NCI-H2227 (cell line): ENCODE measurements around the gene NUP210.
"Not testable (repeated sequence)": the region's sequence is repeated elsewhere in the genome, so short reads cannot be mapped to it uniquely, and the experiment has no call there.

Experiments
- DNase-seq: peaks from one replicate; lab custom pipeline; 2025; ENCODE audit not compliant: unreplicated experiment; lab: John Stamatoyannopoulos, UW

NUP210 gene

GRCh38 chr3:13430411-13430875 lies 10.3 kb upstream of the NUP210 start:
- DNase-seq: not testable (repeated sequence)

- no peak for DNase-seq
Observed at GRCh38 chr3:13429631-13430291, 9.6 kb upstream of the NUP210 start.

- DNase-seq: not testable (repeated sequence)
Observed at GRCh38 chr3:13428678-13429077, 8.6 kb upstream of the NUP210 start.

GRCh38 chr3:13427662-13428603 lies 7.8 kb upstream of the NUP210 start:
- DNase-seq: no peak

DNA sequence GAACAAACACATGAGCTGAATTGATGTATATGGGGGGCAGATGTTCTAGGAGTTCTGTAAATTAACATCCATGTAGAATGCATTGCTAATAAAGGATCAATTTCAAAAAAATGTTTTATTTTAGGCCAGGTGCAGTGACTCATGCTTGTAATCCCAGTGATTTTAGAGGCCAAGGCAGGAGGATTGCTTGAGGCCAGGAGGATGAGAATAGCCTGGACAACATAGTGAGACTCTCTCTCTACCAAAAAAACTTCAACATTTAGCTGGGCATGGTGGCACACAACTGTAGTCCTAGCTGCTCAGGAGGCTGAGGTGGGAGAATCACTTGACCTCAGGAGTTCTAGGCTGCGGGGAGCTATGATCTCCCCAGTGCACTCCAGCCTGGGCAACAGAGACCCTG lies 6.5 kb upstream of the NUP210 start:
- DNase-seq: no peak

- no peak for DNase-seq
Observed at GRCh38 chr3:13425689-13426088, 5.6 kb upstream of the NUP210 start.

DNA sequence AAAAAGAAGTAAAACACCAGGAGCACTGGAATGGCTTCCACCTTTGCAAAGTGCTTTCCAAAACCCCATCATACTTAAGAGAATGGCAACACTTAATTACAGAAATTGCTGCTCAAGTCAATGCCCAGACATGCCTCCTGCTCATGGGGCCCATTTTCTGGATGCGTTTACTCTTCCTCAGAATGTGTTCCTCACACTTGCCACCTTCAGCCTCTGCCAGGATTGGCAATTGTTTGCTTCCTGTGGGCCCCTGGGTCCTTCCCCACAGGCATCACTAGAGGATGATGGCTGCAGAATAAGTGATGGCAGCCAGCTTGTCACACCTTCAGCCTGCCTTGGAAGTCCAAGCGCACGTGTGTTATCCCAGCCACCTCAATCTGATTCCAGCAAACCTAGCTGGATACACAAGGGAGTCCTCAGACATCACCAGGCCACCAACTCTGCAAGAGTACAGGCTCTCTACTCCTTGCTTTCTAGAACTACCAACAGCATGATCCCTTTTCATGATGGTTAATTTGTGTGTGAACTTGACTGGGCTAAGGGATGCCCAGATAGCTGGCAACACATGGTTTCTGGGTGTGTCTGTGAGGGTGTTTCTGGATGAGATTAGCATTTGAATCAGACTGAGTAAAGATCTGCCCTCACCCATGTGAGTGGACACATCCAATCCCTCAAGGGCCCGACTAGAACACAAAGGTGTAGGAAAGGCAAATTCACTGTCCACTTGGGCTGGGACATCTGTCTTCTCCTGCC lies 4.9 kb upstream of the NUP210 start:
- DNase-seq: no peak

- no peak for DNase-seq
Observed at GRCh38 chr3:13424141-13424844, 4.2 kb upstream of the NUP210 start.

- no peak for DNase-seq
Observed at GRCh38 chr3:13420831-13421765, 976 bp upstream of the NUP210 start.

- peak; percentile 53 for DNase-seq
Observed at GRCh38 chr3:13419505-13420044, 547 bp downstream of the NUP210 start.

GRCh38 chr3:13417166-13417947 lies 2.8 kb downstream of the NUP210 start:
- DNase-seq: no peak

DNA sequence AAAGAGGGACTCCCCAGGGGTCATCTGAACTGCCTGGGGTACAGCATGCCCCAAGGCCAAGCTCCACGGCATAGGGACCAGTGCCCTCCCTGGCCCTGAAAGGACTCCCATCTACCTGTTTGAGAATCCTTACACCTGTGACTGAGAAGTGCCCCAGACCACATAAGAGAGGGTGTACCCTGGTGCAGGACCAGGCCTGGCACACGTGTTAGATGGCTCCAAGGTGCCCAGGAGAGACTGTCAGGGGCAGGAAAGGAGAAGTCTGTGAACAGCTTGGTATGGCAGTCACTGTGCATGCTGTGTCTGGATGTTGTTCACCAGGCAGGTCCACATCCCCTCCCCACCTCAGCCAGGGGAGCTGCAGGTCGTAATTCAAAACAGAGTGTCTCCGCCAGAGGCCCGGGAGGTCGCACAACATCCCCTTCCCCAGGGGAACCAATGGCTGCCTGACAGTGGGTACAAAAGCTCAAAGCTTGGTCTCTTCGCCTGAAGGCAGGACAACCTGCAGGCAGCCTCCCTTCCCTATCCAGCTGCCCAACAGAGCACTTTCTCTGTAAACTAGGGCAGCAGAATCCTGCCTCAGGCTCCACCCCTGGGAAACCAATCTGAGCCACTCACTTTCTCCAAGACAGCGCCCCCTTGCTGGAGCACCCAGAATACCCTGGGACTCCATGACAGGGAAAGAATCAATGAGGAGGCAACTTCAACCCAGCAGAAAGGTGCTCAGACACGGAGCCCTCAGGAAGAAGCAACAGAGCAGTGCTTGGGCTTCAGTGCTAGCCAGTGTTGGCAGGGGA lies 3.9 kb downstream of the NUP210 start:
- no peak for DNase-seq

DNA sequence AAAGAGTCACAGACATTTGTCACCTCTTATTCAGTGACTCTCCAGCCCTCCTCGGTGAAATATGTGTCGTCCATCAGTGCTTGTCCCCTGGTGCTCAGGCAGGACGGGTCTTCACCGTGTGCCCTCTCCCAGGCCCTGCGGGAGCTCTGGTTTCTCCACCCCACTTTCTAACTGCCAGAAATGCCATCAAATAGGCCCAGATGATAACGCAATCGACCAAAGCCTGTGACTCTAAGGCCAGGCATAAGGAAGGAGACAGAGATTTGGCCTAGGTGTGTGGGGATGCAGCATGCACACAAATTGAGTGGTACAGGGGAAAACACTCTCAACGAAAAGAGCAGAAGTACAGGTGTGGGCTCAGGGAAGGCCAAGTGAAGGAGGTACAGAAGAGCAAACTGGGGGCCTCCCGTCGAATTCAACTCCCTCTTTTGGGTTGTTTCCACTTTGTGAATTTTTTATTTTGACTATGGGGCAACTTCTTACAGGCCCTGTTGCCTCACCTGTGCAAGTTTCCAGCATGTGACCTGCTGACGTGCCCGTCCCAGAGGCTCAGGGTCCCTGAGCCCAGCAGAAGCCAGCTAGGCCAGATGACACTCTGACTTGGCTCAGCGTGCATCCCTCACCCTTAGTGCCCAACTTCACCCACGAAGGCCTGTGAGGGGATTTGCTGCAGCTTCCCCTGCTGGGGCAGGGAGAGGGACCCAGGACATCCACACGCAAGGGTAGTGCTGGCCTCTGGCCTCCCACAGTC lies 4.7 kb downstream of the NUP210 start:
- no peak for DNase-seq

DNA sequence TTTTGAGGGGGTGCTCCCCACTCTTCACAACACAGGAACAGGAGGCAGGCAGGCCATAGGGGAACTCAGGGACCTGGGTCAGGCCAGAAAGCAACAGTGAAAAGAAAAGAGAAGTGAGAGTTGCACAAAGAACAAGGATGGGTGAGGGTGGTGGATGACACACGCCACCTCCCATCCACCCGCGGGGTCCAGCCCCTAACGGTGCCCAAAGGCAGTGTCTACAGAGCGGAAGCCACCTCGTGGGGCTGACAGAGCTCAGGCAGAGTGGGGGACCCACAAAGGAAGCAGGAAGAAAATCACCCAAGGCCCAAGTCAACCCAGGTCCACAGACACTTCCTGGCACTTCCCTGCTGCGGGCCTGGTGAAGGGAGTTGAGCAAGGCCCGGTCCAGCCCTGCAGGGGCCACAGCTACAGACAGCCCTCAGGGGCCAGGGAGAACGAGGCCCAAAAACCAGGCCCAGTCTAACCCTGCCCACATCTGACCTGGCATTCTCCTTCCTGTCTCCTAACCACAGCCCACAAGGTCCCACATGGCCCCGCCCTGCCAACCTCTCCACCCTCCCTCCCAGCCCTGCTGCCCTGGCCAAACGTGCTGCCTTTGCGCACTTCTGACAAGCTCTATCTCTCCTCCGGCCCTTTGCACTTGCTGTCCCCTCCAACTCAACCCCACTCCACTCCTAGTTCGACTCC lies 5.9 kb downstream of the NUP210 start:
- DNase-seq: no peak

GRCh38 chr3:13411186-13411860 lies 8.8 kb downstream of the NUP210 start:
- no peak for DNase-seq

DNA sequence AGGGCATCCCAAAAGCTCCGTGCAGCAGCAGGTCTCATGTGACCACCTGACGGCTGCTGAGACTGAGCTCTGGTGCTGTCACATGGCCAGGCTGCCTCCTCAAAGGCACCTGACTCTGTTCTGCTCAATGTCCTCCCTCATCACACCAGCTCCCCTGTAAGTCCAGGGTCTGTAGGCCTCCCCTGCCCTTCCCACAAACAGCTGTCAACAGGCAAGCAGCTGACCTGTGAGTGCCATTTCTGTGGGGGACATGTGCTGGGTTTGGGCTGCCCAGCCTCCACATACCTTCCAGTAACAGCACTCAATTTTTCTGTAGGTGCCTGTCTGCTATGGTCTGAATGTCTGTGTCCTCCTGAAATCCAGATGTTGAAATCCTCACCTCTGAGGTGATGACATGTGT lies 11.2 kb downstream of the NUP210 start:
- no peak for DNase-seq
